Upper lobe of left lung (tissue), 6 donors: ENCODE data around the gene WNK1. TPM values are rescaled to one million over a fixed set of nuclear protein-coding genes. Genes with fewer than 3 reads are reported as not detected.

Experiments used
- ATAC-seq, 2 donors: fragments of 200-7000 bp; cut with Tn5 transposase; one replicate each; pipeline ENCODE4 v1.9.1; 2022; ENCODE audit warnings: mild to moderate bottlenecking in 2 of 2, moderate library complexity in 2 of 2; ENCODE audit not compliant: low FRiP score in 2 of 2
- DNase-seq, 2 donors: peaks; one replicate each; pipeline ENCODE4 v3.0.0-alpha.2; 2019 to 2020
- H3K27ac ChIP-seq, 4 donors: fragments of 200-600 bp; sonication (generic); one replicate each; pipeline ENCODE4 v1.5.1; 2016 to 2019
- H3K27me3 ChIP-seq, 4 donors: fragments of 200-600 bp; sonication (generic); one replicate each; pipeline ENCODE4 v1.5.1; 2017 to 2019
- H3K36me3 ChIP-seq, 4 donors: fragments of 200-600 bp; sonication (generic); one replicate each; pipeline ENCODE4 v1.5.1; 2016 to 2019
- H3K4me1 ChIP-seq, 4 donors: fragments of 200-600 bp; sonication (generic); one replicate each; pipeline ENCODE4 v1.5.1; 2018 to 2019
- H3K4me3 ChIP-seq, 4 donors: fragments of 200-600 bp; sonication (generic); one replicate each; pipeline ENCODE4 v1.5.1; 2017 to 2019; ENCODE audit warnings: mild to moderate bottlenecking in 2 of 4, moderate library complexity in 1 of 4
- H3K9me3 ChIP-seq, 4 donors: fragments of 200-600 bp; sonication (generic); one replicate each; pipeline ENCODE4 v1.5.1; 2018 to 2019
- EP300 ChIP-seq, 4 donors: sonication (generic); formaldehyde crosslinking; IDR thresholded peaks; one replicate each; pipeline ENCODE4 v1.5.1; 2017; ENCODE audit warnings: antibody characterized with exemption in 4 of 4, control low read depth in 2 of 4
- POLR2A ChIP-seq, 4 donors: fragments of 450-650 bp; IDR thresholded peaks; one replicate each; pipeline ENCODE4 v1.5.1; 2016 to 2017; ENCODE audit warnings: antibody characterized with exemption in 4 of 4, mild to moderate bottlenecking in 2 of 4
- POLR2AphosphoS5 ChIP-seq, 2 donors: sonication (generic); formaldehyde crosslinking; IDR thresholded peaks; one replicate each; pipeline ENCODE4 v1.5.1; 2017; ENCODE audit warnings: antibody characterized with exemption in 2 of 2
- WGBS, 2 donors: methylation state at CpG; one replicate each; pipeline ENCODE4 v1.1.5; 2017 to 2018; 5-methylcytosine and 5-hydroxymethylcytosine counted together
- total RNA-seq, 6 donors: library from RNA; depleted of rRNA in 4 of 6; stranded (reverse); fragments of >200 nt in 4 of 6; gene quantifications; one replicate each; pipeline versions ENCODE4 v1.1.0 to v1.2.1, GENCODE V29; 2016 to 2021
- TF ChIP-seq, protein P1 (sequence below), 6 experiments: fragments of 450-650 bp in 4 of 6; fragments of 200-600 bp in 2 of 6; sonication (generic) in 2 of 6; IDR thresholded peaks; one replicate each; pipeline ENCODE4 v1.5.1; 2016 to 2019; ENCODE audit warnings: antibody characterized with exemption in 6 of 6
- donor health status: DM: no; HTN: no; CAD: no; lungs with moderate emphysema.
- donor health status: DM: no; HTN: yes; CAD: no; lungs with severe emphysema.

WNK1 gene
- total RNA-seq, 6 donors from 2014 or later, result 184 to 288 (median 245) TPM

DNA sequence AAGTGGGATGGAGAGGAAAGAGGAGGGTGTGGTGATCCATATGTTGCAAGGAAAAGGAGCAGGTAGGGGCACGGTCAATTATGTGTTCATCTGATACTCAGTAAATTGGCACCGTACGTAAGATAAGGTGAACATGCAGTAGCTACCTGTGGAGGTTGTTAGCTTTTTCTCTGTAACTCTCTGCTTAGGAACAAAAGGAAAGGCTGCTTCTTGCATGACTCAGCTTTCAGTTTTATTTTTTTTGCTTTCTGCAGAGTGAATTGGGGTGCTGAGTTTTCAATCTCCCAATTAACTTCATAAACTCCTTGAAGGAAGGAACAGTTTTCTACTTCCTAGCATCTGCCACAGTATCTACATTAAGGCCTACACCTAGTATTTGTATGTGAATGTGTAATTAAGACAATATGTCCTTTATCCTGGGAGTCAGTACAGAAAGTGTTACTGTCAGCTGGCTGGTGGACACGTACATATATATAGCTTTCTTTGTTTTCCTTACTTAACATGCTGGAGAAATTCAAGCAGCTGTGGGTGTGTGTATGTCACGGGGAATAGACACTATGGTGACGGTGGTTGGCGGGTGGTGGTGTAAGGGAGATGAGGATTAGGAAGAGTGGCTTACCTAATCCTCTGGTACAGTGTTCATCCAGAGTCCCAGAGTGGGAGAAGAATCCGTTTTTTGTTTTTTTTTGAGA lies 40.1 kb upstream of the WNK1 start:
- WGBS, 2 donors, result 75% methylated on average over 8 of the region's 8 CpGs
- no peaks in the 10 kb centered on the region for H3K4me1 ChIP-seq
- no peak overlapping the region for H3K4me3 ChIP-seq
- ATAC-seq, result no peak
- TF ChIP-seq POLR2A (IDR thresholded peaks at IDR 0.05) (no peak), POLR2AphosphoS5 (IDR thresholded peaks at IDR 0.05) (no peak), EP300 (IDR thresholded peaks at IDR 0.05) (no peak)
- TF ChIP-seq, protein P1, sequence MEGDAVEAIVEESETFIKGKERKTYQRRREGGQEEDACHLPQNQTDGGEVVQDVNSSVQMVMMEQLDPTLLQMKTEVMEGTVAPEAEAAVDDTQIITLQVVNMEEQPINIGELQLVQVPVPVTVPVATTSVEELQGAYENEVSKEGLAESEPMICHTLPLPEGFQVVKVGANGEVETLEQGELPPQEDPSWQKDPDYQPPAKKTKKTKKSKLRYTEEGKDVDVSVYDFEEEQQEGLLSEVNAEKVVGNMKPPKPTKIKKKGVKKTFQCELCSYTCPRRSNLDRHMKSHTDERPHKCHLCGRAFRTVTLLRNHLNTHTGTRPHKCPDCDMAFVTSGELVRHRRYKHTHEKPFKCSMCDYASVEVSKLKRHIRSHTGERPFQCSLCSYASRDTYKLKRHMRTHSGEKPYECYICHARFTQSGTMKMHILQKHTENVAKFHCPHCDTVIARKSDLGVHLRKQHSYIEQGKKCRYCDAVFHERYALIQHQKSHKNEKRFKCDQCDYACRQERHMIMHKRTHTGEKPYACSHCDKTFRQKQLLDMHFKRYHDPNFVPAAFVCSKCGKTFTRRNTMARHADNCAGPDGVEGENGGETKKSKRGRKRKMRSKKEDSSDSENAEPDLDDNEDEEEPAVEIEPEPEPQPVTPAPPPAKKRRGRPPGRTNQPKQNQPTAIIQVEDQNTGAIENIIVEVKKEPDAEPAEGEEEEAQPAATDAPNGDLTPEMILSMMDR (IDR thresholded peaks at IDR 0.05), result no peak
- no peaks in the 10 kb centered on the region for H3K9me3 ChIP-seq
- DNase-seq, result no peak
- H3K27ac ChIP-seq, result no peak overlapping the region
- no peaks in the 10 kb centered on the region for H3K36me3 ChIP-seq
- no peaks in the 10 kb centered on the region for H3K27me3 ChIP-seq

- ATAC-seq, result no peak
- no peaks in the 10 kb centered on the region for H3K9me3 ChIP-seq
- no peaks in the 10 kb centered on the region for H3K4me1 ChIP-seq
- no peak overlapping the region for H3K27ac ChIP-seq
- WGBS, 2 donors, result 86 to 90% methylated on average over 9 of the region's 9 CpGs
- H3K36me3 ChIP-seq, result no peaks in the 10 kb centered on the region
- no peak for TF ChIP-seq POLR2A (IDR thresholded peaks at IDR 0.05)
- TF ChIP-seq, protein P1 (IDR thresholded peaks at IDR 0.05), result no peak
- TF ChIP-seq POLR2AphosphoS5 (IDR thresholded peaks at IDR 0.05), result no peak
- TF ChIP-seq EP300 (IDR thresholded peaks at IDR 0.05), result no peak
- no peaks in the 10 kb centered on the region for H3K27me3 ChIP-seq
- no peak for DNase-seq
- H3K4me3 ChIP-seq, result no peak overlapping the region
Observed at GRCh38 chr12:713281-713875, 39.0 kb upstream of the WNK1 start.

GRCh38 chr12:716506-716905 lies 35.9 kb upstream of the WNK1 start:
- no peak for DNase-seq
- no peak overlapping the region for H3K4me3 ChIP-seq
- WGBS, 2 donors, result 70 to 71% methylated on average over 4 of the region's 4 CpGs
- TF ChIP-seq POLR2A (IDR thresholded peaks at IDR 0.05) (no peak), POLR2AphosphoS5 (IDR thresholded peaks at IDR 0.05) (no peak), EP300 (IDR thresholded peaks at IDR 0.05) (no peak)
- TF ChIP-seq, protein P1 (IDR thresholded peaks at IDR 0.05), result no peak
- H3K4me1 ChIP-seq, result peaks cover 0 to 7% (median 6%) of the 10 kb centered on the region in 4 donors
- ATAC-seq, result no peak
- no peaks in the 10 kb centered on the region for H3K9me3 ChIP-seq
- no peaks in the 10 kb centered on the region for H3K27me3 ChIP-seq
- no peaks in the 10 kb centered on the region for H3K36me3 ChIP-seq
- no peak overlapping the region for H3K27ac ChIP-seq

GRCh38 chr12:718756-719102 lies 33.6 kb upstream of the WNK1 start:
- ATAC-seq, result no peak
- Histone ChIP-seq H3K27me3 (no peaks in the 10 kb centered on the region), H3K4me3 (no peak overlapping the region), H3K4me1 (peaks cover 0 to 7% (median 6%) of the 10 kb centered on the region in 4 donors), H3K27ac (peak overlapping the region; percentile 31 to 74 (median 54)), H3K36me3 (no peaks in the 10 kb centered on the region), H3K9me3 (no peaks in the 10 kb centered on the region)
- 84 to 86% methylated on average over 4 of the region's 4 CpGs for WGBS, 2 donors
- TF ChIP-seq EP300 (IDR thresholded peaks at IDR 0.05) (no peak), POLR2A (IDR thresholded peaks at IDR 0.05) (no peak), POLR2AphosphoS5 (IDR thresholded peaks at IDR 0.05) (no peak)
- TF ChIP-seq, protein P1 (IDR thresholded peaks at IDR 0.05), result no peak
- no peak for DNase-seq
